ENCODE measurements around the gene AK6. TPM values are rescaled to one million over a fixed set of nuclear protein-coding genes. Genes with fewer than 3 reads are reported as not detected.
A peak's percentile ranks its signal among the peaks of the same experiment; 100 is the strongest.

The AK6 gene
- total and polyA plus RNA-seq, 9 of the 15 experiments (the other 6 are each of a cell fraction or from before 2014, with no cell fraction given), result 84.6 to 669 (median 143) TPM

DNA sequence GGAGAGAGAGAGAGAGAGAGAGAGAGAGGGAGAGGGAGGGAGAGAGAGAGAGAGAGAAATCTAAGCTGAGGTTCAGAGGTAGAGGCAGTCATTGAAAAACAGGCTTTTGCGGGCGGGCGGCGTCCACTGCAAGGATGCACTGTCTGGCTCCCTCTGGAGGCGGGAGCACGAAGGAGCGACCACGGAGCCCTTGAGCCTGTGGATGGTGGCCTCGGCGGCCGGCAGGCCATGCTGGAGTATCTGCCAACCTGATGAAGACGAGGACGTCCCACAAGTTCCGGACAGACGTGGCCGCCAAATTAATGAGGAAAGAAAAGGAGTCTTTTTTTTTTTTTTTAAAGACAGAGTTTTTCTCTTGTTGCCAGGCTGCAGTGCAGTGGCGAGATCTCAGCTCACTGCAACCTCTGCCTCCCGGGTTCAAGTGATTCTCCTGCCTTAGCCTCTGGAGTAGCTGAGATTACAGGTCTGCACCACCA is 34.5 kb downstream of the AK6 start (continued):
- TF ChIP-seq, protein P1, sequence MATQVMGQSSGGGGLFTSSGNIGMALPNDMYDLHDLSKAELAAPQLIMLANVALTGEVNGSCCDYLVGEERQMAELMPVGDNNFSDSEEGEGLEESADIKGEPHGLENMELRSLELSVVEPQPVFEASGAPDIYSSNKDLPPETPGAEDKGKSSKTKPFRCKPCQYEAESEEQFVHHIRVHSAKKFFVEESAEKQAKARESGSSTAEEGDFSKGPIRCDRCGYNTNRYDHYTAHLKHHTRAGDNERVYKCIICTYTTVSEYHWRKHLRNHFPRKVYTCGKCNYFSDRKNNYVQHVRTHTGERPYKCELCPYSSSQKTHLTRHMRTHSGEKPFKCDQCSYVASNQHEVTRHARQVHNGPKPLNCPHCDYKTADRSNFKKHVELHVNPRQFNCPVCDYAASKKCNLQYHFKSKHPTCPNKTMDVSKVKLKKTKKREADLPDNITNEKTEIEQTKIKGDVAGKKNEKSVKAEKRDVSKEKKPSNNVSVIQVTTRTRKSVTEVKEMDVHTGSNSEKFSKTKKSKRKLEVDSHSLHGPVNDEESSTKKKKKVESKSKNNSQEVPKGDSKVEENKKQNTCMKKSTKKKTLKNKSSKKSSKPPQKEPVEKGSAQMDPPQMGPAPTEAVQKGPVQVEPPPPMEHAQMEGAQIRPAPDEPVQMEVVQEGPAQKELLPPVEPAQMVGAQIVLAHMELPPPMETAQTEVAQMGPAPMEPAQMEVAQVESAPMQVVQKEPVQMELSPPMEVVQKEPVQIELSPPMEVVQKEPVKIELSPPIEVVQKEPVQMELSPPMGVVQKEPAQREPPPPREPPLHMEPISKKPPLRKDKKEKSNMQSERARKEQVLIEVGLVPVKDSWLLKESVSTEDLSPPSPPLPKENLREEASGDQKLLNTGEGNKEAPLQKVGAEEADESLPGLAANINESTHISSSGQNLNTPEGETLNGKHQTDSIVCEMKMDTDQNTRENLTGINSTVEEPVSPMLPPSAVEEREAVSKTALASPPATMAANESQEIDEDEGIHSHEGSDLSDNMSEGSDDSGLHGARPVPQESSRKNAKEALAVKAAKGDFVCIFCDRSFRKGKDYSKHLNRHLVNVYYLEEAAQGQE (IDR thresholded peaks at IDR 0.05; ENCODE audit: borderline replicate concordance), result peak; percentile 69
- TF ChIP-seq, protein P1 (CRISPR knock-in tag; IDR thresholded peaks at IDR 0.05; ENCODE audit: low read depth), result no peak
- peak in 1 of 2 experiments; percentile 48; a peak in 2 of 4 replicates for TF ChIP-seq MAZ (CRISPR knock-in tag; conservative IDR thresholded peaks at IDR 0.05 in 1 of 2, IDR thresholded peaks at IDR 0.05 in 1 of 2)
- TF ChIP-seq POLR2AphosphoS2 (IDR thresholded peaks at IDR 0.05; ENCODE audit: low read length), result no peak
- peak; percentile 71 for TF ChIP-seq ZNF384 (IDR thresholded peaks at IDR 0.05; ENCODE audit: low read depth, low read length)
- peak in 2 of 3 experiments; percentile 45 to 46 for TF ChIP-seq YY1 (IDR thresholded peaks at IDR 0.05; ENCODE audit: borderline replicate concordance in 1 of 3, control insufficient read depth in 1 of 3, extremely low read depth in 1 of 3, insufficient read depth in 3 of 3, insufficient read length in 1 of 3, insufficient replicate concordance in 2 of 3, low read depth in 1 of 3, low read length in 2 of 3)
- TF ChIP-seq CAMTA2 (CRISPR knock-in tag; conservative IDR thresholded peaks at IDR 0.05), result no peak
- TF ChIP-seq WHSC1 (IDR thresholded peaks at IDR 0.05; ENCODE audit: low read length), result no peak
- peak; percentile 65; the same call in 1 of the 2 replicates for TF ChIP-seq CC2D1A (IDR thresholded peaks at IDR 0.05)
- TF ChIP-seq BHLHE40 (IDR thresholded peaks at IDR 0.05; ENCODE audit: low read length), result 0 out of 2 replicates have a peak, but pooled peaks have one; percentile 19
- TF ChIP-seq RB1 (IDR thresholded peaks at IDR 0.05; ENCODE audit: low read depth), result peak; percentile 36; the same call in 1 of the 2 replicates
- TF ChIP-seq ADNP (tag; IDR thresholded peaks at IDR 0.05), result peak; percentile 85
- TF ChIP-seq RCOR1 (IDR thresholded peaks at IDR 0.05; ENCODE audit: borderline replicate concordance in 1 of 2, low read depth in 2 of 2, low read length in 2 of 2), result peak in 1 of 2 experiments; percentile 51; a peak in 1 of 4 replicates
- no peak for TF ChIP-seq EP300 (IDR thresholded peaks at IDR 0.05; ENCODE audit: low read length)
- peak; percentile 49 for TF ChIP-seq ARID1B (IDR thresholded peaks at IDR 0.05)
- TF ChIP-seq, protein P2, sequence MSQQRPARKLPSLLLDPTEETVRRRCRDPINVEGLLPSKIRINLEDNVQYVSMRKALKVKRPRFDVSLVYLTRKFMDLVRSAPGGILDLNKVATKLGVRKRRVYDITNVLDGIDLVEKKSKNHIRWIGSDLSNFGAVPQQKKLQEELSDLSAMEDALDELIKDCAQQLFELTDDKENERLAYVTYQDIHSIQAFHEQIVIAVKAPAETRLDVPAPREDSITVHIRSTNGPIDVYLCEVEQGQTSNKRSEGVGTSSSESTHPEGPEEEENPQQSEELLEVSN (IDR thresholded peaks at IDR 0.05; ENCODE audit: borderline replicate concordance in 1 of 2, extremely low read depth in 1 of 2, insufficient read depth in 1 of 2, insufficient read length in 1 of 2, low read depth in 1 of 2, low read length in 1 of 2, poor library complexity in 1 of 2, severe bottlenecking in 1 of 2), result peak; percentile 48 to 60
- TF ChIP-seq, protein P3, sequence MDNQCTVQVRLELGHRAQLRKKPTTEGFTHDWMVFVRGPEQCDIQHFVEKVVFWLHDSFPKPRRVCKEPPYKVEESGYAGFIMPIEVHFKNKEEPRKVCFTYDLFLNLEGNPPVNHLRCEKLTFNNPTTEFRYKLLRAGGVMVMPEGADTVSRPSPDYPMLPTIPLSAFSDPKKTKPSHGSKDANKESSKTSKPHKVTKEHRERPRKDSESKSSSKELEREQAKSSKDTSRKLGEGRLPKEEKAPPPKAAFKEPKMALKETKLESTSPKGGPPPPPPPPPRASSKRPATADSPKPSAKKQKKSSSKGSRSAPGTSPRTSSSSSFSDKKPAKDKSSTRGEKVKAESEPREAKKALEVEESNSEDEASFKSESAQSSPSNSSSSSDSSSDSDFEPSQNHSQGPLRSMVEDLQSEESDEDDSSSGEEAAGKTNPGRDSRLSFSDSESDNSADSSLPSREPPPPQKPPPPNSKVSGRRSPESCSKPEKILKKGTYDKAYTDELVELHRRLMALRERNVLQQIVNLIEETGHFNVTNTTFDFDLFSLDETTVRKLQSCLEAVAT (IDR thresholded peaks at IDR 0.05), result peak; percentile 30 to 70; a peak in 2 of 4 replicates
- TF ChIP-seq ZNF76 (CRISPR knock-in tag; IDR thresholded peaks at IDR 0.05; ENCODE audit: borderline replicate concordance), result no peak

All from K562 (cell line).